ENCODE measurements around the gene RABEP1.

Gene RABEP1

GRCh38 chr17:5283571-5284315, 1.7 kb downstream of the RABEP1 start:
- Histone ChIP-seq H3K27me3 (no peaks in the 10 kb centered on the region), H3K4me1 (peaks cover 0 to 33% (median 20%) of the 10 kb centered on the region in 4 donors), H3K4me3 (peak overlapping the region; percentile 84 to 96), H3K27ac (peak overlapping the region; percentile 90 to 94), H3K9me3 (no peaks in the 10 kb centered on the region), H3K36me3 (no peaks in the 10 kb centered on the region)
- TF ChIP-seq, protein P1, sequence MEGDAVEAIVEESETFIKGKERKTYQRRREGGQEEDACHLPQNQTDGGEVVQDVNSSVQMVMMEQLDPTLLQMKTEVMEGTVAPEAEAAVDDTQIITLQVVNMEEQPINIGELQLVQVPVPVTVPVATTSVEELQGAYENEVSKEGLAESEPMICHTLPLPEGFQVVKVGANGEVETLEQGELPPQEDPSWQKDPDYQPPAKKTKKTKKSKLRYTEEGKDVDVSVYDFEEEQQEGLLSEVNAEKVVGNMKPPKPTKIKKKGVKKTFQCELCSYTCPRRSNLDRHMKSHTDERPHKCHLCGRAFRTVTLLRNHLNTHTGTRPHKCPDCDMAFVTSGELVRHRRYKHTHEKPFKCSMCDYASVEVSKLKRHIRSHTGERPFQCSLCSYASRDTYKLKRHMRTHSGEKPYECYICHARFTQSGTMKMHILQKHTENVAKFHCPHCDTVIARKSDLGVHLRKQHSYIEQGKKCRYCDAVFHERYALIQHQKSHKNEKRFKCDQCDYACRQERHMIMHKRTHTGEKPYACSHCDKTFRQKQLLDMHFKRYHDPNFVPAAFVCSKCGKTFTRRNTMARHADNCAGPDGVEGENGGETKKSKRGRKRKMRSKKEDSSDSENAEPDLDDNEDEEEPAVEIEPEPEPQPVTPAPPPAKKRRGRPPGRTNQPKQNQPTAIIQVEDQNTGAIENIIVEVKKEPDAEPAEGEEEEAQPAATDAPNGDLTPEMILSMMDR (IDR thresholded peaks at IDR 0.05) = no peak
- DNase-seq = no peak
- intact Hi-C loops (cut with DNase I; ENCODE audit: low total_unique reads) = no loop called here

DNA sequence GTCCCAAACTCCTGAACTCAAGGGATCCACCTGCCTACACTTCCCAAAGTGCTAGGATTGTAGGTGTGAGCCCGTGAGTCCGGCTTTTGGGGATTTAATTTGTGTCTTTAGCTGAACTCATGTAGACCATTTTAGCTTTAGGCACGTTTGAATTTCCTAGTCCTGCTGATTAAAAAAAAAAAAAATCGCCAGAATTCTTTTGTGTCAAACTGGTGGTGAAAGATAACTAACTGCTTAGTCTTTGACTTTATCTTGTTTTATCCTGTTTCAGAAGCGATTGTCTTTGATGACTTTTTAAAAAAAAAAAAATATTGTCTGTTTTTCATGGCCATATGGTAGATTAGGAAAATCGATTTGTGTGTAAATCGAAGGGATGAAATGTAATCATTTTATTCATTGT, 2.6 kb downstream of the RABEP1 start:
- TF ChIP-seq, protein P1 (IDR thresholded peaks at IDR 0.05) = no peak
- Histone ChIP-seq H3K9me3 (no peaks in the 10 kb centered on the region), H3K36me3 (no peaks in the 10 kb centered on the region), H3K4me3 (no peak overlapping the region), H3K27ac (no peak overlapping the region), H3K4me1 (peaks cover 0 to 33% (median 21%) of the 10 kb centered on the region in 4 donors), H3K27me3 (no peaks in the 10 kb centered on the region)
- DNase-seq = no peak
- intact Hi-C loops (cut with DNase I; ENCODE audit: low total_unique reads) = no loop called here

DNA sequence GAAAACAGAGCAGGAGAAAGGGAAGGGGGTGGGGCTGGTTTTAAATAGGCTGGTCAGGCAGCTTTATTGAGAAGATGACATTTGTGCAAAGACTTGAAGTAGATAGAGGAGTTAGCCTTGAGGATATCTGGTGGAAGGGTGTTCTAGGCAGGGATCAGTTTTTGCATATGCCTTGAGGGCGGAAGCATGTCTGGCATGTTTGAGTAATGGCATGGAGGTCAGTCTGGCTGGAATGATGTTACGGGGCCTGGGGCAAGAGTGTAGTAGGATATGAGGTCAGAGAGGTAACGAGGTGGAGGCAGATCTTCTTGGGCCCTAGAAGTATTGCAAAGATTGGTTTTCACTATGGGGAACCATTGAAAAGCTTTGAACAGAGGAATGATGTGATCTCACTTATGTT, 4.8 kb downstream of the RABEP1 start:
- intact Hi-C loops (cut with DNase I; ENCODE audit: low total_unique reads) = no loop called here
- H3K9me3 ChIP-seq = no peaks in the 10 kb centered on the region
- peaks cover 0 to 33% (median 21%) of the 10 kb centered on the region in 4 donors for H3K4me1 ChIP-seq
- H3K36me3 ChIP-seq = no peaks in the 10 kb centered on the region
- H3K27ac ChIP-seq = no peak overlapping the region
- TF ChIP-seq, protein P1 (IDR thresholded peaks at IDR 0.05) = no peak
- DNase-seq = no peak
- no peak overlapping the region for H3K4me3 ChIP-seq
- no peaks in the 10 kb centered on the region for H3K27me3 ChIP-seq

DNA sequence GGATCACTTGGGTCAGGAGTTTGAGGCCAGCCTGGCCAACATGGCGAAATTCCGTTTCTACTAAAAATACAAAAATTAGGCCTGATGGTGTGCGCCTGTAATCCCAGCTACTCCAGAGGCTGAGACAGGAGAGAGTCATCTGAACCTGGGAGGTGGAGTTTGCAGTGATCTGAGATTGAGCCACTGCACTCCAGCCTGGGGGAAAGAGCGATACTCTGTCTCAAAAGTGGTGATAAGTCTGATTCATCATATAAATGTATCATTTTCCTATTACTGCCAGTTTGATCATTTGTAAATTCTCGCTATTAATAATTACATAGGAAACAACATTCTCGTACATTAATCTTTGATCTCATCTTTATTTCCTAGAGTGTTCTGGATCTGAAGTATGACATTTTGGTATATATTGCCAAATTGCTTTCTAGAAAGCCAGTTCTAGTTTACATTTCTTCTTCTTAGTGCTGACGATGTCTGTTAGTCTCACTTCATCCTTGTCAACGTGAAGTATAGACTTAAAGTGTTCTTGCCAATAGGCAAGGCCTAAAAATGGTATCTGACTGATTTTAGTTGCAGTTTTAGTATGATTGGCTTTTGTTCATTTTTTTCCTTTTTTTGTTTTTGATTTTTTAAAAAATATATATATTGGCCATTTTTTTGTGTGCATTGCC, 9.7 kb downstream of the RABEP1 start:
- H3K9me3 ChIP-seq = no peaks in the 10 kb centered on the region
- no peak for DNase-seq
- H3K27me3 ChIP-seq = no peaks in the 10 kb centered on the region
- H3K27ac ChIP-seq = no peak overlapping the region
- H3K4me1 ChIP-seq = peaks cover 0 to 11% (median 4%) of the 10 kb centered on the region in 4 donors
- no peak overlapping the region for H3K4me3 ChIP-seq
- TF ChIP-seq, protein P1 (IDR thresholded peaks at IDR 0.05) = no peak
- H3K36me3 ChIP-seq = no peaks in the 10 kb centered on the region
- intact Hi-C loops (cut with DNase I; ENCODE audit: low total_unique reads) = no loop called here

DNA sequence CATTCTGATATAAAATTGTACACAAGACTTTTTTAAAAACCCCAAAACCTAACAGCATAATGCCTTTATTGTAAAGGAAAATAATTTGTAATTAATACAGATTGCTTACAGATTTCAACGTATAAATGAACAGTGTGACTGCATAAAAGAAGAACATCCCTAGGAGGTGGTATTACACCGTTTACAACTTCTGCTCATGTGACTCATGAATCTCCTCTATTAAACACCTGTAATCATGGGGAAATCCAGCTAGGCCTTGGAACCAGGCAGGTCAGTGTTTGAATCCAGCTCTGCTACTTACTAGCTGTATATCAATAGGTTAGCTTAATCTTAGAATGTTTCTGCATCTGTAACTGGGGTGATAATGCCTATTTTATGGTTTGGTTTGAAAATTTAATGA, 15.2 kb downstream of the RABEP1 start:
- intact Hi-C loops (cut with DNase I; ENCODE audit: low total_unique reads) = no loop called here
- Histone ChIP-seq H3K36me3 (no peaks in the 10 kb centered on the region), H3K4me3 (no peak overlapping the region), H3K27me3 (no peaks in the 10 kb centered on the region), H3K27ac (no peak overlapping the region), H3K9me3 (no peaks in the 10 kb centered on the region), H3K4me1 (peaks cover 0 to 28% (median 12%) of the 10 kb centered on the region in 4 donors)
- DNase-seq = no peak
- TF ChIP-seq, protein P1 (IDR thresholded peaks at IDR 0.05) = no peak
